DOHH2 (cell line): Measurements from ENCODE around the gene RNF180.

Source experiments
- CTCF ChIP-seq: fragments of 200-600 bp; sonication (generic); IDR thresholded peaks from one replicate; pipeline ENCODE4 v1.5.1; 2014; ENCODE audit warnings: antibody characterized with exemption, mild to moderate bottlenecking, low read depth, low read length; ENCODE audit not compliant: poor library complexity, severe bottlenecking
- EZH2phosphoT487 ChIP-seq: fragments of 200-600 bp; sonication (generic); IDR thresholded peaks from 2 replicates; pipeline ENCODE4 v1.6.1; 2017; ENCODE audit warnings: borderline replicate concordance, mild to moderate bottlenecking, antibody characterized with exemption, low read length, moderate library complexity, mixed read lengths

GRCh38 chr5:64176301-64176700 is 10.7 kb downstream of the RNF180 start:
- TF ChIP-seq CTCF = no peak
- no peak for TF ChIP-seq EZH2phosphoT487
